GM18502 (cell line): ENCODE results near the gene ARNT2.

Source experiments
- ATAC-seq: cut with Tn5 transposase; IDR thresholded peaks from one replicate; pipeline ENCODE4 v1.9.1; 2021; ENCODE audit warnings: mild to moderate bottlenecking; ENCODE audit not compliant: unreplicated experiment, poor library complexity

Gene ARNT2

DNA sequence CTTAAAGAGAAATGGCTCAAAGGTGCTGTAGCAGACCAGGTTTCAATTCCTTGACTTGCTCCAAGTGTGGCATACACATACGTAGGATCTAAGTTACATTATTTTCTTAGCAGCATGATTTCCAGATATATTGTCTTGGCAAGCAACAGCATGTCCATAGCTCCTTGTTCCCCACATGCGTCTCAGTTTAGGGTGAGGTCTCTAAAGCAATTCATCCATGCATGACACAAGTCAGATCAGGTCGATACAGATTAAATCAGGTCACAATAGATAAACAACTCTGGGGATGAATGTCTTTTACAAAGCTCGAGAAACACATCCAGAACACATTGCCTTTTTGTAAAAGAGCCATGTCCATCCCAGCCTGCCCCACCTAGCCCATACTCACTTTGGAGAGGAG, 182.0 kb downstream of the ARNT2 start:
- ATAC-seq = no peak

- ATAC-seq = no peak
Observed at GRCh38 chr15:80587007-80587406, 182.8 kb downstream of the ARNT2 start.

GRCh38 chr15:80587816-80588456, 183.8 kb downstream of the ARNT2 start:
- ATAC-seq = no peak

DNA sequence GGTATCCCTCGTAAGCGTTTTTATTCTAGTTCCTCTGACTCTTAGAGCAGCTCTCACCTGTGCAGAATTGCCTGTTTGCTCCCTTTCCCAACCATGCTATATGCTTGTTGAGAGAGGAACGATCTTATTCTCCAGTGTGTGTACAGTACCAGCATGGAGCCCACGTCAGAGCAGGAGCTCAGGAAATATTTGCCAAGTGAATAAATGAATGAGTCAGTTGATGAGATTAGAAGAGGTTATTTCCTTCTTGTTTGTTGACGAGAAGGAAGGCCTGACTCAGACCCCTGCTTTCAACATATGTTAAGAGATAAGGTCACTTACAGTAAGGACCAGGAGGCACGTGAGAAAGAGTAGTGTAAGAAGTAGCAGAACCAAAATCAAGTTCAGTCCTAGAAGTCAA, 184.6 kb downstream of the ARNT2 start:
- no peak for ATAC-seq

DNA sequence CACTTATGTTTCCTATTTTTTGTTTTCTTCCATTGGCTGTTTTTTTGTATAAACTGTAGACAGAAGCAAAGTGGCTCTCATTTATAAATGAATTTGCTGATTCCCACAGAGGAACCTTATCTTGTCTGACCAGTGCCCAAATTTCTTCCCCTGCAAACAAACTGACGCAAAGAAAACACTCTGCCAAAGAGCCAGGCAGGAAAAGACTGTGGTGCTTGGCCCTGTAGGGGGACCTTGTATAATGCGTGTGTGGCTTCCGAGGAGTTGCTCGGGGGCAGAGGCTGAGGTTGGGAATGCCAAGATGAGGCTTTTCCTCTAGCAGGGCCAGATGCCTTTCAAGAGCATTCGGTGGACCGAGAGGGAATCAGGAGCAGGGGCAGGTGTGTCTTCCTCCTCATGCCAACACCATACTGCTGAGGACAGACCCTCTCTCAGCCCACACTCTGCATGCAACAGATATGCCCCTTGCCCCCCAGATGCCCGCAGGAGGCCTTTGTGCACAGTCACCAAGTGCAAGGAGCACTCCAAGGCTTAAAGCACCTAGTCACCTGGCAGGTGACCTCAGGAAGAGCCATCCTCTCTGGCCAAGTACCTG, 186.7 kb downstream of the ARNT2 start:
- no peak for ATAC-seq

DNA sequence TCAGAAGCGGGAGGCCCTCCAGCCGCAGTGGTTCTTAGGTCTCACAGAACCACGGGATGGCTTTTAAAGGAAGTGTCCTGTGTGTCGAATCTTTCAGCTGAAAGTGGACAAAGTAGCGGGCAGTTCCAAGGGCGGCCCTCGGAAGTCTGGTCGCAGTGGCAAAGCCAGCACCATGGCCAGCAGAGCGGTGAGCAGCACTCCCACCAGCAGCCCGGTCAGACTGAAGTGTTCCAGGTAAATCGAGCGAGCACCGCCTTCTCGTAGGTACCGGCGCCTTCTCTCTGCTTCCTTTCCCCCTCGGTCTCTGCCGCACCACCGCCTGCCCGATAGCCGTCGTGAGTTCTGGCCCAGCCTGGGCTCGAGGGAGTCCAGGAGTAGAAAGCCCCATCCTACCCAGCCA, 187.3 kb downstream of the ARNT2 start:
- no peak for ATAC-seq

- ATAC-seq = no peak
Observed at GRCh38 chr15:80591938-80592825, 188.0 kb downstream of the ARNT2 start.

- ATAC-seq = no peak
Observed at GRCh38 chr15:80593486-80594030, 189.4 kb downstream of the ARNT2 start.

DNA sequence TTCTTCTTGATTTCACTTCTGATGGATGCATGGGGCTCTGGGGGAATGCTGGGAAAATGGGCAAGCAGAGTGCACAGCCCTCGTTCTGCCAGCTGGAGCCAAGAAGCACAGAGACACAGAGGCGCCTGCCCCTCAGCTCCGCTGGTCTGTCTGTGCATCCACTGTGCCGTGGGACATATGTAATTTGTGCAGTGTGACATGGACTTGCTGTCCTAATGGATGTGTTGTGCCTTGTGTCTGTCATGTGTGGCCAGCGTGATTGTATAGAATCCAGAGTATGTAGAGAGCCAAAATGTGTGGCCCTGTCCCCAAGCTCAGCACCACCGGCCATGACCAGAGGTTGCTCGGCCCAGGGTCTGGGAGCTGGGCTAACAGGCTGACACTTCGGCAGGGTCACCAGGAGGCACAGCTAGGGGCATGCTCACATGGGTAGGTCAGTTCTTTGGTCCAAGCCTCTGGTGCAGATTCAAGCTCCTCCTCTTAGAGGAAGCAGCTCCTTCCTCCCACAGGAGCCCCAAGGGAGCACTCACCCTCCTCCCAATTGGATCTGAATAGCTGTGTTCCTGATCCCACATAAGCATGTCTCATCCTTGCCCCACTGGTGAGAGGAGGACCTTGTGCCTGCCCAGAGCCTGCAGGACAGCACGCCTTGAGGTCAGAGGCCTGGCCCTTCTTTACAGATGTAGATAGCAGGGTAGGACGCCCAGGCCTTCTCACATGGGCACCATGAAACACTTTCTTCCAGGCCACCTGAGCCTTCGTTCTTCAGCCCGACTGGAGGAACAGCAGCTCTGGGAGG, 190.1 kb downstream of the ARNT2 start:
- no peak for ATAC-seq

GRCh38 chr15:80595396-80595795, 191.2 kb downstream of the ARNT2 start:
- no peak for ATAC-seq

DNA sequence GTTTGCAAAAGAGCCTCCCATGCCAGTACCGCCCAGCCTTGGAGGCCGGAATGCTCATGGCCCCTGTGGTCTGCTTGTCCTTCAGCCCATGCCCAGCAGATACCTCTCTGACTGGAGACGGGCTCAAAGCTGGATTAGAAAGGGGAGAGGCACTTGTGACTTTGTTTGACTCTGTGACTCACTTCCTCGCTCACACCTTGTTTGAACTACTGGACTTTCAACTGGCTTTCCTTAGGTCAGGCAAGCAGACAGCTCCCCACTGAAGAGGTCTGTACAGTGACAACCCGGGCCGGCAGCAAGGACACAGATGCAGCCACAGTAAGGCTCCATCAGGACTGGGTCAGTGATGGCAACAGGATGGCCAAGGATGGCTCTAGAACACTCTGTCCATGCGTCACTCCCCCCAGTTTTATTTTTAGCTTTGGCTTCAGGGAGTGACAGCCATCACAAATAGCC, 192.4 kb downstream of the ARNT2 start:
- ATAC-seq = no peak

DNA sequence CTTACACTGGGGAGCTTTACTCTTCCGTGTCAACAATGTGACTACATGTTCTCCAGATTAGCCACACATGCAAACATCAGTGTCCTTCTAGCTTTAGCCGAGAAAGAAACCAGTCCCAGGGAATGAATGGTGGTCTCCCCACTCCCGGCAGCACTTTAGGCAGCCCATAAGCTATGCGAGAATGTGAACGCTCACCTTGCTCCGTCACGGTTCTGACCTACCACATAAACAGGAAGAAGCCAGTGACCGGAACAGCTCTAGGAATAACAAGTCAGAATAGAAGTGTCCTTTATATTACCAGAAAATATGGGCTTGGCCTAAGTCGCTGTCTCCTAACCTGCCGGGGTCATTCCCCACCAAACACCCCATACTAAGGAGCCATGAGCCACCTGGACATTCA, 192.9 kb downstream of the ARNT2 start:
- ATAC-seq = no peak

GRCh38 chr15:80599359-80599758, 195.2 kb downstream of the ARNT2 start:
- no peak for ATAC-seq

- no peak for ATAC-seq
Observed at GRCh38 chr15:80600626-80601025, 196.4 kb downstream of the ARNT2 start.

GRCh38 chr15:80601256-80601655, 197.1 kb downstream of the ARNT2 start:
- ATAC-seq = no peak

GRCh38 chr15:80604583-80605575, 200.7 kb downstream of the ARNT2 start:
- no peak for ATAC-seq

- no peak for ATAC-seq
Observed at GRCh38 chr15:80605591-80606150, 201.5 kb downstream of the ARNT2 start.

GRCh38 chr15:80606511-80607071, 202.4 kb downstream of the ARNT2 start:
- ATAC-seq = no peak
